Midbrain (tissue), 1 donor: ENCODE measurements around the gene MRAS.
"Not testable (repeated sequence)": the region's sequence is repeated elsewhere in the genome, so short reads cannot be mapped to it uniquely, and the experiment has no call there.

Source experiments
- DNase-seq: peaks from one replicate; lab custom pipeline; 2025; lab: John Stamatoyannopoulos, UW

MRAS gene

GRCh38 chr3:138418601-138419206, 70.3 kb downstream of the MRAS start:
- DNase-seq, result no peak

GRCh38 chr3:138423316-138423715, 74.9 kb downstream of the MRAS start:
- DNase-seq, result no peak

GRCh38 chr3:138424323-138424722, 75.9 kb downstream of the MRAS start:
- no peak for DNase-seq

GRCh38 chr3:138426211-138426610, 77.8 kb downstream of the MRAS start:
- peak; percentile 8 for DNase-seq

- not testable (repeated sequence) for DNase-seq
These were observed 78.4 kb downstream of the MRAS start for GRCh38 chr3:138426754-138427153.

- DNase-seq, result no peak
These were observed 81.3 kb downstream of the MRAS start for GRCh38 chr3:138429665-138430064.

- DNase-seq, result no peak
These were observed 84.3 kb downstream of the MRAS start for GRCh38 chr3:138432576-138433240.

- no peak for DNase-seq
These were observed 85.5 kb downstream of the MRAS start for GRCh38 chr3:138433892-138434275.

GRCh38 chr3:138434276-138434874, 86.0 kb downstream of the MRAS start, which contains the start of gene ESYT3:
TSS of gene ESYT3 (plus strand) at chr3:138434616. CDS start at chr3:138434799, 183 bp downstream.
- DNase-seq, result peak; percentile 33

- DNase-seq, result no peak
These were observed 86.7 kb downstream of the MRAS start for GRCh38 chr3:138434875-138435772.

GRCh38 chr3:138435840-138436239, 87.5 kb downstream of the MRAS start:
- DNase-seq, result no peak

- DNase-seq, result no peak
These were observed 88.9 kb downstream of the MRAS start for GRCh38 chr3:138437281-138437680.

- no peak for DNase-seq
These were observed 90.5 kb downstream of the MRAS start for GRCh38 chr3:138438896-138439295.

GRCh38 chr3:138439646-138440045, 91.3 kb downstream of the MRAS start:
- no peak for DNase-seq

- DNase-seq, result no peak
These were observed 91.7 kb downstream of the MRAS start for GRCh38 chr3:138440121-138440521.

- DNase-seq, result no peak
These were observed 92.2 kb downstream of the MRAS start for GRCh38 chr3:138440596-138440995.

- DNase-seq, result no peak
These were observed 92.9 kb downstream of the MRAS start for GRCh38 chr3:138441256-138441655.

- no peak for DNase-seq
These were observed 93.4 kb downstream of the MRAS start for GRCh38 chr3:138441742-138442141.

- no peak for DNase-seq
These were observed 94.1 kb downstream of the MRAS start for GRCh38 chr3:138442433-138442832.

- DNase-seq, result no peak
These were observed 94.7 kb downstream of the MRAS start for GRCh38 chr3:138443091-138443490.

- DNase-seq, result no peak
These were observed 95.4 kb downstream of the MRAS start for GRCh38 chr3:138443521-138444503.
